22Rv1 (cell line): ENCODE data around the gene AURKAIP1.

Source experiments
- H3K27ac ChIP-seq: fragments of 450-650 bp; 2 replicates; pipeline ENCODE4 v1.5.1; 2017
- CTCF ChIP-seq: fragments of 450-650 bp; IDR thresholded peaks from 2 replicates; pipeline ENCODE4 v1.5.1; 2017; ENCODE audit warnings: mild to moderate bottlenecking
- ZFX ChIP-seq: fragments of 450-650 bp; IDR thresholded peaks from 2 replicates; pipeline ENCODE4 v1.6.1; 2017; ENCODE audit warnings: antibody characterized with exemption, borderline replicate concordance

Gene AURKAIP1

DNA sequence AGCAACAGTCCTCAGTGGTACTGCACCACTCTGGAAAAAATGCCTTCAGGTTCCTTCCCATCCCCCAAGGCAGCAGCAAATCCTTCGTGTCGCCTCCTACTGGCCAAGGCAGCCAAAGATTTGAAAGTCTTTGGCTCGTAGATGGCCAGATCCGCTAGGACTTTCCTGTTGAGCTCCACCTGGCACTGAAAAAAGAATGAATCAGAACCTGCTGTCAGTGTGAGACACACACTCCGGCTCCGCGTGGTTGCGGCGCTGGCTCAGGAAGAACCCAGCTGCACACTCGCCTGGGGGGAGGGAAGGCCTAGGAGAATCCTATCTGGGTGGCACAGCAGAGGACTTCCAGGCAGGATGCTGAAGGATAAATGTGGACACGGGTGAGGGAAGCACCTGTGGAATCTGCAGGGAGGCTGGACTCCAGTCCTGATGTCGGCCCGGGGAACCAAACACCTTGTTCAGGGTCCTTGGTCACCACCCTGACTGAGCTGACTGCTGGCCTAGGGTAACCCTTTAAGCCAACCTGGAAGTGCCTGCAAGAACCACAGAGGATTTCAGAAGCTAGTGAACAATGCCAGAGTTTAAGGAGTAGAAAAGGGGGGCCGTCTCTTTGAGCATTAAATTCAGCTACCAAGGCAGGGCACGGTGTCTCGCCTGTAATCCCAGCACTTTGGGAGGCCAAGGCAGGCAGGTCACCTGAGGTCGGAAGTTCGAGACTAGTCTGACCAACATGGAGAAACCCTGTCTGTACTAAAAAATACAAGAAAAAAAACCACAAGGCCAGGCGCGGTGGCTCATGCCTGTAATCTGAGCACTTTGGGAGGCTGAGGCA lies 27.3 kb upstream of the AURKAIP1 start:
- TF ChIP-seq CTCF (peak; percentile 87), ZFX (no peak)
- H3K27ac ChIP-seq, result peak overlapping the region; percentile 80

GRCh38 chr1:1401457-1402010 lies 26.5 kb upstream of the AURKAIP1 start:
- peak overlapping the region; percentile 80 for H3K27ac ChIP-seq
- TF ChIP-seq ZFX, result no peak

DNA sequence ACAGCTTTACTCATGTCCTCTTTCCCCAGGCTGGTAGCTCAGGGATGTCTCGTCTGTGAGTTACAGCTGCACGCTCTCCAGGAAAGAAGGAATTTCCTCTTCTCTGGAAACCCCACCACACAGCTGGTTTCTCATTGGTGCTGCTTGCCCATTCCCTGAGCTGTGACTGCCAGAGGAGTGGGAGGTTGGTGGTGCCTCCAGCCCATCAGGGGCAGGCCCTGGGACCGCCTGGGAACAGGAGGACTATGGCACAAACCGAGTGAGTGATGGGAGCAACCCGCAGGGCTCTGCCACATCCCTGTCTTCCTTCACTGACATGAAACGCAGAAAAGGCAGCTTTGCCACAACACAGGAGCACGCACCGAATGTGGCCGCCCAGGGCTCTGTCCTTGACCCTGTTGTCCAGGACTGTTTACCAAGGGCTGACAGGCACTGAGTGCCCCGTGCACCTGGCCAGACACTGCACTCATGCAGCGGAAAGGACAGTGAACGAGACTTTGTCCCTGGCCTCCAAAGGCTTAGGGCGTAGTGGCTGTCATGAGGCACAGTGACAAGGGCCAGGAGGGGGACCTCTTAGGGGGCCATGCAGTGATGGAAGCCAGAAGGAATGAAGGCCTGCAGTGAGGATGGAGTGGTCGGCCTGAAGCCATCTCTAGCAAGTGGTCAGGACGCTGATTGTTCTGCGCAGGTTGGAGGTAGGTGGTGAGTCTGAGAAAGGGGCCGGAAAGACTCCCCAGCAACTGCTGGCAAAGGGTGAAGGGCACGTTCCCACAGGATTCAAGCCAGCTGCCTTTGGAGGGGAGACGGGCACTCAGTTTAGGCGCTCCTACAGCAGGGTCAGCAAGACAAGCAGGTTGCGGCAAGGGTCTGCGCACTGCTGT lies 25.8 kb upstream of the AURKAIP1 start:
- TF ChIP-seq ZFX (no peak), CTCF (no peak)
- peak overlapping the region; percentile 80 for H3K27ac ChIP-seq

DNA sequence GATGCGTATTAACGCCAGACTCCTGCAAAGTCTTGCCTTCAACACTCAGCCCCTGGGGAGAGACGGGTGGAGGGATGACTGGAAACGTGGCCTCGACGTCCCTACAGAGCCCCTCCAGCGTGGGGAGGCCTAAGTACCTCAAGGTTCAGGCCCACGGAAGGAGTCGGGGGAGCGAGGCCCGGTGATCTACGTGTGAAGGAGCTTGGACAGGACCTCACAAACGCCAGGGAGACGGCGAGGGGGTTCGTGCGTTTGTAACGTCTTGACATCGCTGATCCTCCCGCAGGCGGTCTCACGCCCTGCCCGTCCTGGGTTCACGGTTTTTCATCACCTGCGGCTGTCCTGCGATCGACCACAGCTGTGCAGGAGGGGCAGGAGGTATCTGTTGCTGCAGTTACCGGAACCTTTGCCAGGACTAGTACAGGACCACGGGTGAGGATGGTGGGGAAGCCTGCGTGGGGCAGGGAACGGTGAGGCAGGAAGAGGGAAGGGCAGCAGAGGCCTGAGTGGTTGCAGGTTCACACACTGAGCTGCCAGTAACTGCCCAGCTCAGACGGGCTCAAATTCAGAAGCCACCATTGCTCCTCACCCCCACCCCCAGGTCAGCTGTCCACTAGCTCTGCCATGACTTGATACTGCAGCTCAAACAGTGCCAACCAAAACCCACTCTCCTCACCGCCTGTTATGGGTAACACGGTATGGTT lies 25.0 kb upstream of the AURKAIP1 start:
- peak overlapping the region; percentile 80 for H3K27ac ChIP-seq
- no peak for TF ChIP-seq CTCF
- TF ChIP-seq ZFX, result no peak

DNA sequence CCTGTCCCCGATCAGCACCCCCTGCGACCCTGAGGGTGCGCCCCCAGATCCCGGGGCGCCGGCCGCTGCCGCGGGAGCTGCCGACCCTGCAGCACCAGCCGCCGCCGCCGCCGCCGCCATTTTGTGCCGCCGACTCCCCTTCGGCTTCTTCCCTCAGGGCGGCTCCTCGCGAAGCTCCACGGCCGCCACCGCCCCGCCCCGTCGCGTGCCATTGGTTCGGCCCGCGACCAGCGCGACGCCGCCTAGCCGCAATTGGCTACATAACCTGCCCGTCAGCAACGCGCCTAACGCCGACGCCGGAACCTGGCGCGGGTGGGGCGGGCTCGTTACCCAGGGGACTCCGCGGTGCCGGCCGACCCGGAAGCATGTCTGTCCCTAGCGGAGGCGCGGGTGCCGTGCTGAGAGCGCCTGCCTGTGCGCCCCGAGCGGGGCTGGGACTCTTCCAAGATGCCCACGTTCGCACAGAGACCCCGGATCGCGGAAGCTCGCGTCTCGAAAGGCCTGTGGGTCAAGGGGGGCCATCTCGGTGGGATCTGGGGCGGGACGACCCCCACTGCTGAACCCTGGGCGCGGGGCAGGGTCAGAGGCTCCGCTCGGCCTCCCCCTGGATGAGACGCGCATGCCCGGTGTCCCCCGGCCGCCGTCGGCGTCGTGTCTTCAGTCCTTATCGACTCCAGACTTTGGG lies 24.3 kb upstream of the AURKAIP1 start, which contains the start of gene CCNL2:
Gene CCNL2, minus strand, starts transcription at position 149 of the 685 bp plus-strand sequence. Its CDS starts 29 bp downstream, at position 120.
- H3K27ac ChIP-seq, result peak within 1 kb of the TSS; percentile 80
- peak; percentile 70 for TF ChIP-seq CTCF
- TF ChIP-seq ZFX, result no peak

- TF ChIP-seq ZFX (no peak), CTCF (no peak)
- H3K27ac ChIP-seq, result peak overlapping the region; percentile 80
Measured at GRCh38 chr1:1398677-1399186, 23.7 kb upstream of the AURKAIP1 start.
